Endothelial cell of umbilical vein (primary cell): ENCODE measurements around the gene BID. TPM values are rescaled to one million over a fixed set of nuclear protein-coding genes. Genes with fewer than 3 reads are reported as not detected.

ENCODE experiments used
- BruUV-seq: library from RNA; stranded (reverse); fragments of 400-500 nt; replicated peaks from 2 replicates; lab custom pipeline; 2021; lab: Mats Ljungman, UMichigan
- CTCF ChIA-PET: fragments of 300-600, 350-600 bp; sonication (Branson Sonifier 250); formaldehyde crosslinking; loops from one replicate; lab custom pipeline; 2021; ENCODE audit warnings: antibody characterized with exemption, inconsistent platforms; lab: Charles Lee
- POLR2A ChIA-PET: fragments of 300-600, 350-600 bp; sonication (Branson Sonifier 250); formaldehyde crosslinking; loops from one replicate; lab custom pipeline; 2021; ENCODE audit warnings: antibody characterized with exemption, inconsistent platforms; lab: Charles Lee
- DNase-seq: peaks from one replicate; pipeline ENCODE4 v3.0.0-alpha.2; 2011; ENCODE audit warnings: low read depth, low spot score
- FAIRE-seq: peaks from 2 replicates; lab custom pipeline; 2011; peaks lifted over from hg19 to GRCh38; lab: Jason Lieb, UNC
- H2AFZ ChIP-seq: 2 replicates; pipeline ENCODE4 v1.6.0; 2012; ENCODE audit warnings: low read depth, low read length, control low read depth, inconsistent platforms
- H3K27ac ChIP-seq: 2 replicates; pipeline ENCODE4 v1.5.1; 2011; ENCODE audit warnings: low read depth, mild to moderate bottlenecking, control low read depth, low read length, moderate library complexity; ENCODE audit not compliant: insufficient read depth
- H3K27me3 ChIP-seq, 2 experiments: 2 replicates each; pipeline versions ENCODE4 v1.6.0 to v1.6.1; 2011; ENCODE audit warnings: low read length in 2 of 2, mixed read lengths in 1 of 2; ENCODE audit not compliant: control insufficient read depth in 2 of 2, insufficient read depth in 2 of 2
- H3K36me3 ChIP-seq, 2 experiments: 2 replicates in 1 of 2; 3 replicates in 1 of 2; pipeline ENCODE4 v1.5.1; 2011; ENCODE audit warnings: low read length in 2 of 2, mild to moderate bottlenecking in 1 of 2, moderate library complexity in 1 of 2; ENCODE audit not compliant: control insufficient read depth in 2 of 2, insufficient read depth in 2 of 2; ENCODE audit errors: extremely low read depth in 1 of 2
- H3K4me1 ChIP-seq: 3 replicates; pipeline ENCODE4 v1.5.1; 2011; ENCODE audit warnings: mild to moderate bottlenecking, low read length; ENCODE audit not compliant: control insufficient read depth, insufficient read depth; ENCODE audit errors: extremely low read depth
- H3K4me2 ChIP-seq: 2 replicates; pipeline ENCODE4 v1.6.1; 2011; ENCODE audit warnings: low read length, control low read depth, mixed read lengths; ENCODE audit not compliant: insufficient read depth
- H3K4me3 ChIP-seq, 3 experiments: fragments of 200-600 bp in 1 of 3; sonication (generic), shearing (Covaris generic) in 1 of 3; replicated peaks in 1 of 3; 2 replicates each; pipeline ENCODE4 v1.5.1; 2011 to 2016; ENCODE audit warnings: control low read depth in 3 of 3, low read length in 3 of 3, mild to moderate bottlenecking in 2 of 3, inconsistent platforms in 1 of 3, low read depth in 1 of 3, moderate library complexity in 1 of 3; ENCODE audit not compliant: insufficient read depth in 1 of 3
- H3K79me2 ChIP-seq: 2 replicates; pipeline ENCODE4 v1.6.0; 2012; ENCODE audit warnings: low read length, inconsistent platforms; ENCODE audit not compliant: control insufficient read depth, insufficient read depth
- H3K9ac ChIP-seq: replicated peaks from 2 replicates; pipeline ENCODE3; 2011; ENCODE audit warnings: low read length, control low read depth; ENCODE audit not compliant: insufficient read depth; ENCODE audit errors: extremely low read depth
- H3K9me1 ChIP-seq: replicated peaks from 3 replicates; pipeline ENCODE4 v1.6.0; 2011; ENCODE audit warnings: mild to moderate bottlenecking, low read length; ENCODE audit not compliant: control insufficient read depth, insufficient read depth; ENCODE audit errors: extremely low read depth
- H3K9me3 ChIP-seq: replicated peaks from 2 replicates; pipeline ENCODE4 v1.5.1; 2012; ENCODE audit warnings: low read length, inconsistent platforms; ENCODE audit not compliant: control insufficient read depth, insufficient read depth
- H4K20me1 ChIP-seq: replicated peaks from 2 replicates; pipeline ENCODE3; 2011; ENCODE audit warnings: mild to moderate bottlenecking, low read length; ENCODE audit not compliant: control insufficient read depth, insufficient read depth; ENCODE audit errors: extremely low read depth
- CTCF ChIP-seq, 2 donors: IDR thresholded peaks; 1 replicate in 1 of 2; 2 replicates in 1 of 2; pipeline ENCODE4 v1.5.1; 2011; ENCODE audit warnings: low read length in 2 of 2, mild to moderate bottlenecking in 2 of 2, moderate library complexity in 2 of 2, control low read depth in 1 of 2, inconsistent platforms in 1 of 2, low read depth in 1 of 2; ENCODE audit not compliant: insufficient read depth in 1 of 2; ENCODE audit errors: extremely low read depth in 1 of 2
- EZH2 ChIP-seq: IDR thresholded peaks from 2 replicates; pipeline ENCODE4 v1.6.1; 2012; ENCODE audit warnings: borderline replicate concordance, low read depth, mild to moderate bottlenecking, moderate library complexity, low read length, inconsistent platforms; ENCODE audit not compliant: severe bottlenecking
- FOS ChIP-seq: IDR thresholded peaks from 2 replicates; pipeline ENCODE4 v1.6.1; 2011; ENCODE audit warnings: mild to moderate bottlenecking, low read length, moderate library complexity, borderline replicate concordance; ENCODE audit not compliant: insufficient read depth
- GATA2 ChIP-seq: IDR thresholded peaks from 2 replicates; pipeline ENCODE4 v1.7.0; 2011; ENCODE audit warnings: low read depth, mild to moderate bottlenecking, moderate library complexity, mixed read lengths, low read length; ENCODE audit not compliant: insufficient read length, insufficient read depth
- JUN ChIP-seq: IDR thresholded peaks from 2 replicates; pipeline ENCODE4 v1.6.1; 2011; ENCODE audit warnings: borderline replicate concordance, low read depth; ENCODE audit not compliant: insufficient read length, insufficient read depth
- MAX ChIP-seq: IDR thresholded peaks from 2 replicates; pipeline ENCODE4 v1.6.1; 2011; ENCODE audit not compliant: insufficient read depth, insufficient read length
- MYC ChIP-seq: IDR thresholded peaks from one replicate; pipeline ENCODE4 v1.6.1; 2011; ENCODE audit warnings: mild to moderate bottlenecking, low read depth, low read length
- POLR2A ChIP-seq: IDR thresholded peaks from 2 replicates; pipeline ENCODE4 v1.6.1; 2012; ENCODE audit warnings: low read depth, mild to moderate bottlenecking, control low read depth, low read length
- POLR2AphosphoS5 ChIP-seq: IDR thresholded peaks from 2 replicates; pipeline ENCODE4 v1.6.1; 2012; ENCODE audit warnings: low read depth, mild to moderate bottlenecking, control low read depth, low read length, moderate library complexity; ENCODE audit not compliant: insufficient read depth
- dilution Hi-C: fragments of 300-500 bp; cut with MboI; formaldehyde crosslinking; loops from one replicate; pipeline ENCODE4 v1.15.0; 2019; ENCODE audit warnings: low sequenced_read_pairs; ENCODE audit not compliant: extremely low pct_ligation_motif_present
- intact Hi-C: fragments of 100-400 bp; cut with micrococcal nuclease; formaldehyde crosslinking; loops from one replicate; pipeline ENCODE4 v1.10.0; 2022
- polyA plus RNA-seq, 4 experiments: library from polyadenylated mRNA; depleted of rRNA in 3 of 4; stranded (reverse) in 3 of 4; unstranded in 1 of 4; fragments of >200 nt; gene quantifications; 2 replicates each; pipeline versions ENCODE4 v1.2.1 to v1.2.3, GENCODE V29; 2011 to 2012; ENCODE audit warnings: missing spikeins in 1 of 4
- total RNA-seq: library from RNA; stranded (reverse); gene quantifications from 2 replicates; pipeline ENCODE4 v1.2.3, GENCODE V29; 2021

Gene BID
- total and polyA plus RNA-seq, 2 donors (not counting 3 experiments of a cell fraction or from before 2014, with no cell fraction given) = 39.0 to 119 TPM

- intact Hi-C loops = loop anchor here (10.0 kb wide), 1 partner anchor 141 kb away; the partner anchor contains the start of gene BCL2L13
- Histone ChIP-seq H3K9me1 (no peaks in the 10 kb centered on the region), H4K20me1 (no peaks in the 10 kb centered on the region), H3K27ac (no peak overlapping the region), H2AFZ (no peak overlapping the region), H3K4me3 (no peak overlapping the region), H3K9me3 (no peaks in the 10 kb centered on the region), H3K36me3 (no peaks in the 10 kb centered on the region), H3K79me2 (peaks cover 24% of the 10 kb centered on the region), H3K4me1 (peaks cover 13% of the 10 kb centered on the region), H3K27me3 (no peaks in the 10 kb centered on the region), H3K9ac (no peak overlapping the region), H3K4me2 (no peak overlapping the region)
- ChIA-PET CTCF (no interaction called here), POLR2A (no interaction called here)
- no peak for TF ChIP-seq MAX
- TF ChIP-seq EZH2 = no peak
- no peak for TF ChIP-seq JUN
- no peak for TF ChIP-seq POLR2A
- TF ChIP-seq GATA2 = no peak
- TF ChIP-seq POLR2AphosphoS5 = no peak
- TF ChIP-seq CTCF (IDR thresholded peaks at IDR 0.05; ENCODE audit: extremely low read depth in 1 of 2, insufficient read depth in 1 of 2, low read depth in 1 of 2, low read length in 2 of 2) = no peak
- no peak for TF ChIP-seq FOS
- no peak for TF ChIP-seq MYC
- dilution Hi-C loops = no loop called here
- FAIRE-seq = no peak
- BruUV-seq = no TSS peak
- no peak for DNase-seq
Observed at GRCh38 chr22:17775781-17776465, 1.7 kb upstream of the BID start.
